WTC11 (cell line): Measurements from ENCODE around the gene RNASEH2C. TPM values are rescaled to one million over a fixed set of nuclear protein-coding genes. Genes with fewer than 3 reads are reported as not detected.

Source experiments
- ATAC-seq: fragments of 200-7000 bp; cut with Tn5 transposase; 2 replicates; pipeline ENCODE4 v1.10.0; 2021; ENCODE audit warnings: mild to moderate bottlenecking, moderate library complexity
- CTCF ChIA-PET: fragments of 300-600 bp; sonication (Branson Sonifier 250); formaldehyde crosslinking; loops from one replicate; lab custom pipeline; 2021; ENCODE audit warnings: antibody characterized with exemption; lab: Charles Lee
- POLR2A ChIA-PET: fragments of 350-600 bp; sonication (Branson Sonifier 250); formaldehyde crosslinking; loops from one replicate; lab custom pipeline; 2021; ENCODE audit warnings: antibody characterized with exemption; lab: Charles Lee
- DNase-seq: peaks from one replicate; pipeline ENCODE4 v3.0.0; 2021; ENCODE audit warnings: low spot score
- H3K27ac Mint-ChIP-seq: 2 replicates; pipeline ENCODE4 v1.8.0; 2021; ENCODE audit warnings: mixed read lengths
- H3K27me3 Mint-ChIP-seq: 2 replicates; pipeline ENCODE4 v1.8.0; 2021; ENCODE audit warnings: low read depth, mild to moderate bottlenecking, moderate library complexity, mixed read lengths
- H3K36me3 Mint-ChIP-seq: 2 replicates; pipeline ENCODE4 v1.8.0; 2021; ENCODE audit warnings: mixed read lengths
- H3K4me1 Mint-ChIP-seq: 2 replicates; pipeline ENCODE4 v1.8.0; 2022; ENCODE audit warnings: mixed read lengths
- H3K4me3 Mint-ChIP-seq: 2 replicates; pipeline ENCODE4 v1.8.0; 2021; ENCODE audit warnings: mild to moderate bottlenecking, moderate library complexity, mixed read lengths
- H3K9me3 Mint-ChIP-seq: 2 replicates; pipeline ENCODE4 v1.8.0; 2021; ENCODE audit warnings: mixed read lengths
- ATF2 ChIP-seq: sonication (generic); formaldehyde crosslinking; IDR thresholded peaks from 2 replicates; pipeline ENCODE4 v1.8.1; 2022; ENCODE audit warnings: low read depth, missing genetic modification reagents, borderline replicate concordance
- ETV6 ChIP-seq: sonication (generic); formaldehyde crosslinking; IDR thresholded peaks from 2 replicates; pipeline ENCODE4 v1.8.1; 2022; ENCODE audit warnings: mild to moderate bottlenecking, missing genetic modification reagents
- HMGA2 ChIP-seq: fragments of 250-450 bp; sonication (Bioruptor Pico); IDR thresholded peaks from 2 replicates; pipeline ENCODE4 v1.4.0; 2021; ENCODE audit warnings: mild to moderate bottlenecking, moderate library complexity
- MXD4 ChIP-seq: fragments of 250-450 bp; sonication (Bioruptor Pico); IDR thresholded peaks from 2 replicates; pipeline ENCODE4 v1.8.0; 2021; ENCODE audit warnings: mild to moderate bottlenecking, moderate library complexity, borderline replicate concordance
- MYBL2 ChIP-seq: sonication (generic); formaldehyde crosslinking; IDR thresholded peaks from 2 replicates; pipeline ENCODE4 v1.8.1; 2023; ENCODE audit warnings: mild to moderate bottlenecking, moderate library complexity, missing genetic modification reagents
- ZNF121 ChIP-seq: sonication (generic); formaldehyde crosslinking; IDR thresholded peaks from 2 replicates; pipeline ENCODE4 v1.8.0; 2023; ENCODE audit warnings: missing genetic modification reagents
- ZNF232 ChIP-seq: sonication (generic); formaldehyde crosslinking; IDR thresholded peaks from 2 replicates; pipeline ENCODE4 v1.8.0; 2022; ENCODE audit warnings: mild to moderate bottlenecking, missing genetic modification reagents
- total RNA-seq: library from RNA; stranded (reverse); gene quantifications from 3 replicates; pipeline ENCODE4 v1.2.3, GENCODE V29; 2021

RNASEH2C gene
- total RNA-seq, 1 experiment from 2014 or later = 42.1 TPM

GRCh38 chr11:65680192-65680743 is 40.3 kb downstream of the RNASEH2C start (continued):
- no peak for TF ChIP-seq ZNF232 (CRISPR knock-in tag)
- no peak for TF ChIP-seq ETV6 (CRISPR knock-in tag)
- TF ChIP-seq MYBL2 = no peak
- TF ChIP-seq MXD4 (CRISPR knock-in tag) = no peak
- TF ChIP-seq, all 79 proteins: peak for 0

GRCh38 chr11:65672982-65673381 is 47.6 kb downstream of the RNASEH2C start:
- CTCF ChIA-PET = interaction anchor here (1.1 kb wide), 1 partner anchor 10 kb away, joined by 4 read pairs; no protein-coding TSS in a partner anchor
- Mint-ChIP-seq H3K36me3 (no peaks in the 10 kb centered on the region), H3K9me3 (peaks cover 4% of the 10 kb centered on the region; the same call in 1 of the 2 replicates), H3K27me3 (peaks cover 9% of the 10 kb centered on the region; the same call in 1 of the 2 replicates), H3K27ac (no peak overlapping the region), H3K4me1 (no peaks in the 10 kb centered on the region), H3K4me3 (no peak overlapping the region)
- DNase-seq (no peak), ATAC-seq (no peak)
- TF ChIP-seq HMGA2 (CRISPR knock-in tag) (peak; percentile 33; the same call in 1 of the 2 replicates), ZNF121 (CRISPR knock-in tag) (no peak)
- POLR2A ChIA-PET = no interaction called here

- Mint-ChIP-seq H3K36me3 (no peaks in the 10 kb centered on the region), H3K9me3 (peaks cover 4% of the 10 kb centered on the region; the same call in 1 of the 2 replicates), H3K4me1 (no peaks in the 10 kb centered on the region), H3K27ac (no peak overlapping the region), H3K4me3 (no peak overlapping the region), H3K27me3 (peaks cover 9% of the 10 kb centered on the region; the same call in 1 of the 2 replicates)
- DNase-seq (no peak), ATAC-seq (no peak)
- CTCF ChIA-PET = no interaction called here
- POLR2A ChIA-PET = no interaction called here
- no peak for TF ChIP-seq ATF2 (CRISPR knock-in tag)
Measured at GRCh38 chr11:65672180-65672860, 48.3 kb downstream of the RNASEH2C start.

Other genes starting within 250 kb of the RNASEH2C start
- 1,830 to 2,350 TPM (median 2,261 TPM) in 3 replicates for gene MALAT1, start 221.8 kb downstream of the RNASEH2C start, total RNA-seq
- gene SCYL1, start 195.7 kb downstream of the RNASEH2C start, total RNA-seq = 69.6 to 76.8 TPM (median 73.0 TPM) in 3 replicates
- 15.9 to 23.6 TPM (median 20.7 TPM) in 3 replicates for gene LTBP3, start 162.4 kb downstream of the RNASEH2C start, total RNA-seq
- gene ZNRD2, start 150.3 kb downstream of the RNASEH2C start, total RNA-seq = 54.8 to 70.9 TPM (median 55.7 TPM) in 3 replicates
- 13.3 to 17.5 TPM (median 16.7 TPM) in 3 replicates for gene FAM89B, start 148.3 kb downstream of the RNASEH2C start, total RNA-seq
- 11.8 to 13.7 TPM (median 12.6 TPM) in 3 replicates for gene EHBP1L1, start 144.7 kb downstream of the RNASEH2C start, total RNA-seq
- gene KCNK7, start 125.0 kb downstream of the RNASEH2C start, total RNA-seq = 1.4 to 2.1 TPM (median 2.0 TPM) in 3 replicates
- gene MAP3K11, start 106.6 kb downstream of the RNASEH2C start, total RNA-seq = 46.1 to 56.1 TPM (median 52.8 TPM) in 3 replicates
- 44.6 to 51.6 TPM (median 45.8 TPM) in 3 replicates for gene PCNX3, start 105.0 kb downstream of the RNASEH2C start, total RNA-seq
- 63.3 to 71.7 TPM (median 65.4 TPM) in 3 replicates for gene SIPA1, start 82.7 kb downstream of the RNASEH2C start, total RNA-seq
- gene RELA, start 57.9 kb downstream of the RNASEH2C start, total RNA-seq = 26.3 to 35.1 TPM (median 29.0 TPM) in 3 replicates
- gene KAT5, start 8.5 kb downstream of the RNASEH2C start, total RNA-seq = 44.9 to 56.6 TPM (median 46.0 TPM) in 3 replicates
- gene AP5B1, start 60.2 kb upstream of the RNASEH2C start, total RNA-seq = 16.5 to 17.7 TPM (median 17.2 TPM) in 3 replicates
- gene OVOL1, start 66.3 kb upstream of the RNASEH2C start, total RNA-seq = 6.8 to 7.7 TPM (median 7.7 TPM) in 3 replicates
- 2.2 to 3.4 TPM (median 2.9 TPM) in 3 replicates for gene SNX32, start 113.2 kb upstream of the RNASEH2C start, total RNA-seq
- 1,014 to 1,073 TPM (median 1,031 TPM) in 3 replicates for gene CFL1, start 137.4 kb upstream of the RNASEH2C start, total RNA-seq
- 44.9 to 45.9 TPM (median 45.1 TPM) in 3 replicates for gene MUS81, start 139.6 kb upstream of the RNASEH2C start, total RNA-seq
- 14.2 to 17.9 TPM (median 17.8 TPM) in 3 replicates for gene EFEMP2, start 152.0 kb upstream of the RNASEH2C start, total RNA-seq
- 0.18 TPM in 1 of 3 replicates, not detected in the others for gene CTSW, start 159.0 kb upstream of the RNASEH2C start, total RNA-seq
- 91.6 to 93.1 TPM (median 92.2 TPM) in 3 replicates for gene FIBP, start 167.7 kb upstream of the RNASEH2C start, total RNA-seq
- gene CCDC85B, start 169.9 kb upstream of the RNASEH2C start, total RNA-seq = 52.7 to 55.3 TPM (median 53.0 TPM) in 3 replicates
- gene FOSL1, start 179.6 kb upstream of the RNASEH2C start, total RNA-seq = 16.3 to 20.5 TPM (median 17.1 TPM) in 3 replicates
- gene C11orf68, start 198.3 kb upstream of the RNASEH2C start, total RNA-seq = 28.5 to 31.9 TPM (median 30.6 TPM) in 3 replicates
- 111 to 129 TPM (median 114 TPM) in 3 replicates for gene DRAP1, start 198.6 kb upstream of the RNASEH2C start, total RNA-seq
- gene TSGA10IP, start 224.7 kb upstream of the RNASEH2C start, total RNA-seq = 3.4 to 4.5 TPM (median 4.1 TPM) in 3 replicates
- gene SART1, start 240.9 kb upstream of the RNASEH2C start, total RNA-seq = 52.3 to 57.0 TPM (median 52.5 TPM) in 3 replicates